H4 (cell line): ENCODE measurements around the gene ARID1B. TPM values are rescaled to one million over a fixed set of nuclear protein-coding genes. Genes with fewer than 3 reads are reported as not detected.

ENCODE experiments used
- DNase-seq: peaks from one replicate; pipeline ENCODE4 v3.0.0-alpha.2; 2015; ENCODE audit warnings: low spot score
- total RNA-seq: library from RNA; depleted of rRNA; stranded (reverse); fragments of >200 nt; shearing (Covaris generic); gene quantifications from 2 replicates; pipeline ENCODE4 v1.2.3, GENCODE V29; 2014

Gene ARID1B
- total RNA-seq, 1 experiment from 2014 or later: 5.6 TPM

DNA sequence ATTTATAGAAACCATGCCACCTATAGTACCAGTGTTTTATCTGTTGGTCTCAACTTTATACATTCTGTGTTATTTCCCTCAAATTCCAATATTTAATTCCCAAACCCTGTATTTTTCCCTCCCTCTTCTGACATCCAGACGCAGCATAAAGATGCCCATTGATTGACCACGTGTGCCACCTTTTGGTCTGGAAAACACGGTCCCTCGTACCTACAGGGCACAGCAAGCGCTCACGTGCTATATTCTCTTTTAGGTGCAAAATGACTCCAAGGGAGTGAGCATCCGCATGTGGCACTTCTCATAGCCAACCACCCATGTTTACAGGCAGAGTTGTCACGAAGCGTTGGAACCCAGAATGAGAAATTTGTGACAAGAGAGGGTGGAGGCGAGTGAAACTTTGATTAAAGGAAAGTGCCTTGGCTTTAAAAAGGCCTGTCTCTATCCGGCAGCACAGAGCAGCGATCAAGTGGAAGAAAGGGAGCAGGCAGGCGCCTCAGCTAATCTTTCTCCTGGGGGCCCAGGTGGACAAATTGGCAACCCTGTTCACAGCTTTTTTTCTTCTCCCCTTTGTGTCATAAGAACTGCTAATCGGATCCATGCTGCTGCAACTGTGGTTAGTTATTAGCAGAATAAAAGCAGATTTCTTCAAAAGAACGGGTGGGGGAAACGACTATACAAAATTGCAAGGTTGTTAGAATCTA, 320.2 kb downstream of the ARID1B start:
- no peak for DNase-seq

DNA sequence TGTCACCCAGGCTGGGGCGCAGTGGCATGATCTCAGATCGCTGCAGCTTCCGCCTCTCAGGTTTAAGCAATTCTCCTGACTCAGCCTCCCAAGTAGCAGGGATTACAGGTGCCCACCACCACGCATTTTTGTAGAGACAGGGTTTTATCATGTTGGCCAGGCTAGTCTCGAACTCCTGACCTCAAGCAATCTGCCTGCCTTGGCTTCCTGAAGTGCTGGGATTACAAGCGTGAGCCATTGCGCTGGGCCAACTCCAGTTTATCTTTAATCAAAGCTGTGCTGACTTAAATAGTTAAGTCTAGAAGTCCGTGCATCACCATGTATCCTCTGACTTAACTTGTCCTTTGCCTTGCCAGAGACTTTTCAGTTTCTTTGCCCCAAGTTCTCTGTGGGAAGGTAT, 321.8 kb downstream of the ARID1B start:
- DNase-seq: no peak

DNA sequence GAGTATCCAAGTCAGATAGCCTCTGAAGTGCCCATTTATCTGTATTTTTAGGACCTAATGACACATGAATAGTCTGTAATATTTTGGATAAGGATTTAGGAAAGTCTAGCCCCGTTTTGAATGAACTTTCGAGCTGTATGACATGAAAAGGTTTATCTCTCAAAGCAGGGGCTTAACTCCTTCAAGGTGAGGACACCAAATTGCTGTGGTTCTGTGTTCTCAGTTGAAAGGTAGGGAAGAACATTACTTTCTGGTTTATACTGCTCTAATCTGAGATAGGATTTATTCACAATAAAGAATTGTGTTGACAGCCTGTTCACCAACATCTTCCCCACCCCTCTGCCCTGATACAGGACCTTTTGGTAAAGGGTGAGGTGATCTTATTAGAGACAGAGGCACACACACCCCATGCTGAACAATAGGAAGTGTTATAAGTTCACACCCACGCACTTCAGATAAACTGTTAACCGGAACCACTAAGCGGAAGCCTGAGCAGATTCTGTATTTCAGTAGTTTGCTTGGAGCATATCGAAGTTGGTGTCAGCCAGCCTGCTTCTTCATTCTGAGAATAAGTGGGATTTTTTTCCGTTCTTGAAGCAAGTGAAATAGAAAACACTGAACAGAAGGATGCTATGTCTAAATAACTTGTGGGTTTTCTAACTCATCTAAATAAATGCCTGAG, 322.9 kb downstream of the ARID1B start:
- DNase-seq: no peak

DNA sequence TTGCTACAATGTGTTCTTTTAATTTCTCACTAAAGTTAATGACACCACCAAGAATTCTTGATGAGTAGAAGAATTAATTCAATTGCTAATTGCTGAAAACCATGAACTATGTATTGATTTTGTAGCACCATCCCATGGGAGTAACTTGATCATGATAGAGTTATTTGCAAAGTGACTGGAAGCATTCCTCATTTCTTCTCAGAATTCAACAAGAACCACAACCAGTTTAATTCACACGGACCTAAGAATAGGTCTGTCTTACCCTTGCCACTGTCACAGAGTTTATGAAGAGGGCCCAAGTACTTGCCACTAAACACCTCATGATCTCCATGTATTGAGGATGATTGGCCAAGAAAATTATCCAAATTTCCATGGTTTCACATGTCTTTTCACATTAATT, 324.0 kb downstream of the ARID1B start:
- no peak for DNase-seq

DNA sequence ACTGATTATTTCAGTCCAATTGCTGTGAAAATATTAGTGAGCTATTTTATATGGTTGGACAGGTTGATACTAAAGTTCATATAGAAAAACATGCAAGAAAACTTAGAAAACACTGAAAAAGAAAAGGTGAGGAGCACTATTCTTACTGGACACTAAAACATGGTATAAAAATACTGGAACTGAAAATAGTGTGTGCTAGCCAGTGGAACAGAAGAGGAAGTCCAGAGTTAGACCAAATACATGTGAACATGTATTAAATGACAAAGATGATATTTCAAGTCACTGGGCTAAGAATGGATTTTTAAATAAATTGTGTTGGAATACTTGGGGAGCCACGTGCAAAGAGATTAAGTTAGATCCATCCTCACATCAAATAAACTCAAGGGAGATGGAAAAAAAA, 327.6 kb downstream of the ARID1B start:
- no peak for DNase-seq

DNA sequence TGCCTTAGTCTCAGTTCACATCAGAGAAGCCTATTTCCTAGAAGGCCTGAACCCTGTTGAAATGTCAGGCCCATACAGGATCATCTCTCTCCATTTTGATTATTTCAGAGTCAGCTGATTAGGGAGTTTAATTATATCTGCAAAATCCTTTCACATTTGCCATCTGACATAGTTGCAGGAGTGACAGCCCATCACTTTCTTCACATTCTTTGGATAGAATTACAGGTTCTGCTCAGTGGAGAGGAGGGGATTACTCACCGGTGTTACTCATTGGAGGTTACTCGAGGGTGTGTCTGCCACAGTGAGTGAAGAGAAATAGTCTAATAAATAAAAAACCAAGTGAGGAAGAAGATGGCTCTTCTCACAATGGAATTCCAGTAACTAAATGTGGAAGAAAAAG, 329.3 kb downstream of the ARID1B start:
- DNase-seq: peak; percentile 7

DNA sequence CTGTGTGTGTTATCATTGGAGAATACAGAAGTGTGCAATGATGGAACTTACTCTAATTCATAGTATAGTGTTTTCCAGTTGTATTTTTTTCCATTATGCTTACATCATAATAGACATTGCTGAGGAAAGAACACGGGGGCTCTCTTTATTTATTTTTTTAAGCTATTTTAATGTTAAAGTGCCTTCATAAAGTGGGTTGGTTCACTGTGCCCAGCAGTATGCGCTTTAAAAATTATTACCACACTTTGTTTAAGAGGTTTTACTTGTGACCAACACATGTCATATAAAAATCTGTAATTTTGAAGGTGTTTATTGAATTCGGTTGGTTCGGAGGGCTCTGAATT, 330.4 kb downstream of the ARID1B start:
- no peak for DNase-seq

DNA sequence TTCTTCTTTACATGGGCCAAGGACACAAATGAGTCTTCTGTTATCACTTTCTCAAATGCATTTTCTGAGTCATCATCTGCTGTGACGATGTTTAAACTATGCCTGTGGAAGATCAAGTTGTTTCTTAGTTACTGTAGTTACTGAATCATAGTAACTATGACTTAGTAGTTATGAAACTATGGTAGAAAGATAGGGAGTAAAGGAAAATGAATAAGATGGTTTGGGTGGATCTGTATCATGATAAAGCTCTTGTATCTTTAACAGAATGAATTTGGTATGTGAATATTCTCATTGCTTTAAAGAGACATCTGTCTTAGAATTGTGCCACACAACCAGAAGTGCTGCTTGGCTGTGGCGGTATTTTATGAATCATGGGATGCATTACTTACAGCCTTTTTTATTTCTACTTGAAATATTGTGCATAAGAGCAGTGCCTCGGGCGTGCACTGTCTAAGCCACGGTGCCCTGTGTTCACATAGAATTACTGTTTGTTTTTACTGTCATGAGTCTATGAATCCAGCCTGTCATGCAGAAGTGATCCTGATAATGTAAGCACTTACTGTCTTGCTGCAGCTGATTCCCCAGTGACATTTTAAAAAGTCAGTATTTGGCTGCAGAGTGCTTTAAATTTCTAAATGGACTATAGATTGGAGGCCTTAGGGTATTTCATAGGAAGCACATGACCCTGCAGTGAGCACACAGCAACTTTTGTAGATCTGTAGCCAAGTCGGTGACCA, 330.9 kb downstream of the ARID1B start:
- peak; percentile 27 for DNase-seq

DNA sequence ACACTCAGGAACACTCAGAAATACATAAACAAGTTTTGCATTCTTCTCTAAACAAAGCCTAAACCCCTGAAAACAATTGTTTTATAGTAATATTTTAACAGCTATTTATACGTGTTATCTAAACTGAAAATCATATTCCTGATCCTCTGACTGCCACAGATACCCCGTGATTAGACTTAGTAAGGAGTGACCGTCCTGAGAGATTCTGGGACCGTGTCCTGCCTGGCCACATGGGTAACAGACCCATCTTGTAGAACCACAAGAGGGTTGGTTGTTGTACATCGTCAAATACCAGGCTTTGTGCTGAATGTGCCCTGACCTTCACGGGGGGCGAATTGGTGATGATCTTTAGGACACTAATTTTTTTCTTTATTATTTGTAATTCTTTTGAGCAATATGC, 331.7 kb downstream of the ARID1B start:
- DNase-seq: no peak

DNA sequence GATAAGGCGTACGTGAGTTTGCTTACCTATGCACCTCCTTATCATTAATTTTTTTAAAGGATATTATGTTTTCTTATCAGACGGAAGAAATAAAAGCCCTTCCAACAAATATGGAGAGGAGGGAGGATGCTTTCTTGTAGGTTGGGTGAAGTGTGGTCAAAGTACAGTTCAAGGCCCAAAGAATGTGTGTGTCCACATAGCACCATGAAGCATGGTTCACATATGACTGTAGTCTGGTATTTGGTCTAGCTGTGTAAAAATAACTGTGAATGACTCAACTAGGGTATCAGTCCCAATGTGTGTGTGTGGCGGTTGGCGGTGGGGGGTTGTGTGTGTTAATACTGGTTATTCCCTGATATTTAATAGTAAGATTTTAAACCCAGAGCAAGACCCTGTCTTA, 333.4 kb downstream of the ARID1B start:
- no peak for DNase-seq

DNA sequence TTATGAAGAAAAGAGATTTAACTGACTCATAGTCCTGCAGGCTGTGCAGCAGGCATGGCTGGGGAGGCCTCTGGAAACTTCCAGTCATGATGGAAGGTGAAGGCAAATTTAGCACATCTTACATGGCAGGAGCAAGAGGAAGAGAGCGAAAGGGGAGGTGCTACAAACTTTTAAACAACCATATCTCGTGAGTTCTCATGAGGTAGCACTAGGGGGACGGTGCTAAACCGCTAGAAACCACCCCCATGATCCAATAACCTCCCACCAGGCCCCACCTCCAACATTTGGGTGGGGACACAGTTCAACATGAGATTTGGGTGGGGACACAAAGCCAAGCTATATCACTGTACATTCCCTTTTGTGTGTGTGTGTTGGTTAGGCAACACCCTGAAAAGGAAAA, 336.2 kb downstream of the ARID1B start:
- DNase-seq: no peak

DNA sequence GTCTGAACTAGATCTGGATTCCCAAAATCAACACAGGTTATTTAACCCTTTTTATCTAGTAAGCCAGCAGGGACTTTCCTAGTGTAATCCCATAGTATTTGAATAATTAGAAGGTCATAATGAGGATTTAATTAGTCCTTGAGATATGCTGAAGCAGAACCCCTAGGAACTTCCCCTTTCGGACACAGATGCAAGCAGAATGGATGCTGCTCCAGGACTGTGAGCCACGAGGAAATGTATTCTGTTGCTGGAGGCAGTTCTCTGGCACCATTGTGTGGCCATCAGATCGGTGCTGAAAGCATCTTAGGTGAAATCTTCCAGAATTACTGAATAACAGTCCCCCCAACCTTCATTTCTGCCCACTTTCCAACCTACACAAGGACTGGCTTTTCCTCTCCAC, 339.2 kb downstream of the ARID1B start:
- no peak for DNase-seq

DNA sequence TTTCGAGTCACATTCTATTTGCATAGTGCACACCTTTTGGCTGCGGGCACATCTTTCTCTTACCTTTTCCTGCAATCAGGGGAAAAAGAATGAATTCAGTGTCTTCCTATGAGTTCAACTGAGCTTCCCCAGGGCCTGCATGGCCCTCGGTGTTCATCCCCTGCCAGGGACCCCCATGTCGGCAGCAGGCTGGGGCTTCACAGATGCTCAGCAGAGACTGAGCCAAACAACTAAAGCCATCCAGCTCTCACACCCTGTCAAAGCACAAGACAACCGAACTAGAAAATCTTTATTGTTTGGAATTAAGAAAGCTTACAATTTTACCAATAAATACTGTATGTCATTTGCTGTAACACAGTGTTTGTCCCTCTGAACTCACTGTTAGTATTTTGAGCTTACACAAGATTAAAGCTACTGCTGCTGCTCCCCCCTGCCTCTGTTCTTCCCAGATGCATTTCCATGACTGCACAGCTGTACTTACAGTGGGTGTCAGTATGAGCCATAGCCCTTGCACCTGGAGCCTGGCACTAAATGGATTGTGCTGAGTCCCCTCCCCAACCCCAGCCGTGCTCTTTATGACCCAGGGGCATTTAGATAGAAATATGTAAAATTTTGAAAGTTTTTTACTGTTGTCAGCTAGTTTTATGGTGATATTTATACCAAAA, 340.4 kb downstream of the ARID1B start:
- no peak for DNase-seq

DNA sequence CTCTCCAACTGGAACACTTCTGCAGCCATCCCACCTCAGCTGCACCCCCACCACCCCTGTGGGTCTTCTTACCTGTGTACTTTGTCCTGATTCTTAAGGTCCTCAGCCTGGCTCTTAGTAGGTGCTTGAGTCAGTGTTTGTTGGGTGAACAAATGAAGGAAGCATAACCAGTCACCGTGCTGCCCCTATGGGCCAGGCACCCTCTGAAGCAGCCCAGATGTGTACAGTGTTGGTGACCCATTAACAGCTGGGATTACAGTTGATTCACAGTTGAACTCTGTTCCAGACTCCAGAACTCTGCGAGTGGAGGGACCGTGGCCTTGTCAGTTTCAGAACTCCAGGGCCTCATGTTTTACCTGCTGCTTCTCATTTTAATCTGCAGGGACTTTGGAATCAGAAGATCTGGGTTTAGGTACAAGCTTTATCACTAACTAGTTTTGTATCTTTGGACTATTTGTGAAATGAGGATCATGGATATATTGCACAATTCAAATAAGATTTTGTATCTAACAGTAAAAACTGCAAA, 342.4 kb downstream of the ARID1B start:
- DNase-seq: no peak

DNA sequence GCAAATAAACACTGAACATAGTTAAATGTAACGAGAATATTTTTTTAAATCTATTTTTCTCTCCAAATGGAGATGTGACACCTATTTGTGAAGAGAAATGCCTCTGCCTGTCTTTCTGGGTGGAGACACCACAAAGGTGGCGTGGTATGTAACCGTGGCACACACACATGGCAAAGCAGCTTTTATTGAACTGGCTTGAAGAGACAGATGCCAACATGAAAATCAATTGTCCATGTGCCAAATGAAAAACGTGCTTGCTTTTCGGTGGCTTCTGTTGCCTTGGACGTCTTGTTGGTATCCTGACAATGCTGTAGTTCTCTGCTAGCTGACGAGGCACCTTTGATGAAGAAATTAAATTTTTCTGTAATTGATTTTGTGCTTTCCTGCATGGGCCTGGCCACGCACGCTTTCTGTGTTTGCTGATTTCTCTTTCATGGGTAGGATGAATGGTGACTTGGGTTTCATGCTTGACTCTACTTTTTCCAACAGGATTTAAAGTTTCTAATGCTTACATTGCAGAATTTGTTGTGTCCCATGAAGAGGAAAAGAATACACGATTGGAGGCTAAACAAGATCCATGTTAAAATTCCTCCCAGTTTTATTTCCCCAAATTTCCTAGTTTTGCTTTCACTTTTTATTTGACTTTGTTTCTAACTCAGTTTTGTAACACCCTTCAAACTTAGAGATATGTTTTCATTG, 343.5 kb downstream of the ARID1B start:
- DNase-seq: no peak

DNA sequence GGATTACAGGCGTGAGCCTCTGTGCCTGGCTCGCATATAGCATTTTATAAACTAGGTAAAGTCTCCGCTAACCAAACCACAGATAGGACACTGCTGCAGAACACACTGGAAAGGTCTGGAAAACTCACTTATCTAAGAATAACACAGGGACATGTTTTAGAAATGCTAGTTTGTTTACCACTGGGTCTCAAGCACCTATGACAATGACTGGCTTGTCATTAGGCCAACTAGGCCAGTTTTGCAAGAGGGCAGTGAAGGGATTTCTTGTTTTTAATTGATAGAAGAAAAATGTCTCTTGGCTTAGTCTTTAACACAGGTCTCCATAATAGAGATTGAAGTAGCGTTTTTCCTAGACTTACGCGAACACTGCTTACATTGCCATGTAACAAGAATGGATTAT, 344.7 kb downstream of the ARID1B start:
- no peak for DNase-seq

DNA sequence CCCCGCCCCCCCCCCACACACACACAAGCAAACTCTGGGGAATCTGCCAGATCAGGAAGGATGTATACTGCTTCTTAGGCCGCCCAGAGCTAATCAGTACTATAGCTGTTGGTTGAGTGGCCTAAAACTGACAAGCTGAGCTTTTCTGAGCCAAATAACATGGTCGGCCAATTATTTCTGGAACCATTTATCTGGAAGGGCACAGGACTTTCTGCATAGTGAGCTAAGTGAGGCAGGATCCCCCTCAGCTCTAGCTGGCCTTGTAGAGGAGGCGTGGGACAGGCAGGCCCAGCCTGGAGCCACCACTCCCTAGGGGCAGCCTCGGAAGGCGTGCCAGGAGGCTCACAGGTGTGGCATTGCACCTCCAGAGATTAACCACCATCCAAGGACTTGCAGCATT, 346.1 kb downstream of the ARID1B start:
- no peak for DNase-seq

DNA sequence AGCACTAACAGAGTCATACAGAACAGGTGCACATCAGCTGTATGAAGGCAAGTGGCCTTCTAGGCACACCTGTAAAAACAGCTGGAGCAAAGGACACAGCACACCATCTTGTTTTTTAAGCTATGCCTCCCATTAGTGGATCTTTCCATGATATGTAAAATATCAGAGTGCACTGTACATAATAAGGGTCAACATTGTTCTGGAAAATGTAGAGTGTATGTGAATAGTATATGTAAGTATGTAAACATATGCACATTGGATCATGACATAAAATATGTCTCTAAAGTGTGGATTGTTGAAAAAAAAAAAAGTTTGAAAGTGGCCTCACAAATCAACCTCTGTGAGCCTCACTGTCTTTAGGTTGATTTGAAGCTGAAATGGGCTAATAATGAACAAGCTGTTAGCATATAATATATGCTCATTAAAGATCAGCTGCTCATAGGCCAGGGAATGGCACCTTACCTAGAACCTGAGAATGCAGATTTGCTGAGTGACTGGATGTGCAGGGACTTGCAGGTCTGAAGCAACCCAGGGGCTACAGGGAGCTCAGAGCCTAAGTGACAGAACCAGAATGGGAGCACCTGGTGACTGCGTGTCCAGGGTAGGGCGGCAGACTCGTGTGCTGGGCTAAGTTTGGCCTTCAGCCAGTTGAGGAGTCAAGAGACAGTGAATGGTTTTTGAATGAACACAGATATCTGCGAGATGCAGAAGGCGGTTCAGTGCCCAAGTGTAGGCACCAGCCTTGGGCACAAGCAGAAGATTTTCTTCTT, 347.5 kb downstream of the ARID1B start:
- DNase-seq: no peak

DNA sequence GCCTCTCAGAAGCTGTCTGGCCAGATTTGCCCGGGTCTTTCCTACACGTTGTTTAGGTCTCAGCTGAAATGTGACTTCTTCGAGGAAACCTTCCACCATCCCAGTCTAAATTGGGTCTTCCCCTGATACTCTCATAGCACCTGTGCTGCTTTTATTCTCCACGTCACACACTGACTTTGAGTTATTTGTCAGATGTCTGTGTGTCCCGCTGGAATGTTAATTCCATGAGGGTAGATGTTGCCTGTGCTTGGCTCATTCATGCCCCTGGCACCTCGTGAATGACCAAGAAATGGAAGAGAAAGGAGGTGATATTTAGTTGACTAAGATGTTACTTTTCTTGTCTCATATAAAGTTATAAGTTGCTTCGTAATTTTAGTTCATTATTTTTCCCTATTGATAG, 348.4 kb downstream of the ARID1B start:
- no peak for DNase-seq

DNA sequence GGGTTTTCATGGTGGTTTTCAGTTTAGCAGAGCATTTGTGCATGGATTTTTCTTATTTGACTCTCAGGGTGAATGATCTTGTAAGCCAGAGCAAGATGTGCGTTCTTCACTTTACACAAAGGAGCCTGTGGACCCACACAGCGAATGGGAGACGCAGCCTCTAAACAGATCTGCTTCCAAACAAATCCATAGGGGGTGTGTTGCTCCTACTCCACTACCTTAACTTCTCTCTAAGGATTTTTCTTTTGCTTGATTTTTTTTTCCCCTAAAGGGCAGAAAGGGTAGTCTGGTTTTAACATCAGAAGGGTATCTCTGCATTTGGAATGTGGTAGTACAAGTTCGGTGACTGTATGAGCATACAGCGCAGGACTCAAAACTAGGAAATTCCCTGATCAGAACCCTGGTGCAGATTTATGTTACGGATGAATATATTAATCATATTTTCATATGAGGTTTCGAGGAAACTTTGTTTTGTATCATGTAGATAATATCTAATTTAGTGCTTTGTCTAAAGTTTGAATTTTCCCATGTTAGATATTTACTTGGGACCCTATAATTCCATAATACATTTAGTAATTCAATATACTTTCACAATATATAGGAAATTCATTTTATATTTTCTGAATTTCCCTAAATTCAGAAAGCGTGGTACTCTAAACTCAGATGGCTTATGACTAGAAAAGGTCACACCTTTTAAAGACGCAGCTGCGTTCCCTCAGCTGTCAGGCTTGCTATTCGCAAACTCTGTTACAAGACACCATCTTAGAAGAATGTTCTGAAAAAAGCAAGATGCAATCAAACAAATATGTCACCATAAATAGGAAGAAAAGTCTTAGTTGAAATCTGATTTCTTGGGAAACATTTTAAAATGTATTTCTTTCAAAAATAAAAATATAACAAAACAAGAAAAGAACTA, 349.3 kb downstream of the ARID1B start:
- no peak for DNase-seq
